ENCODE results near the gene CSNK2A2. TPM values are rescaled to one million over a fixed set of nuclear protein-coding genes. Genes with fewer than 3 reads are reported as not detected.

The CSNK2A2 gene
- total RNA-seq, 6 experiments from 2014 or later, result 24.4 to 29.5 (median 26.8) TPM

GRCh38 chr16:58154345-58154744 lies 43.6 kb downstream of the CSNK2A2 start:
- H3K36me3 ChIP-seq, result no peaks in the 10 kb centered on the region
- H3K27ac ChIP-seq, result no peak overlapping the region
- no peaks in the 10 kb centered on the region for H3K9me3 ChIP-seq
- no peak overlapping the region for H3K4me3 ChIP-seq
- no peaks in the 10 kb centered on the region for H3K4me1 ChIP-seq
- H3K27me3 ChIP-seq, result no peaks in the 10 kb centered on the region
- 95% methylated on average over 2 of the region's 2 CpGs for WGBS (ENCODE audit: insufficient coverage, low coverage, low lambda C conversion rate, missing lambda C conversion rate)
- ATAC-seq (no peak), DNase-seq (no peak)
- intact Hi-C loops (cut with DNase I), result no loop called here
- TF ChIP-seq CTCF (IDR thresholded peaks at IDR 0.05), result no peak

GRCh38 chr16:58152246-58152868 lies 45.5 kb downstream of the CSNK2A2 start:
- Histone ChIP-seq H3K4me3 (no peak overlapping the region), H3K27me3 (no peaks in the 10 kb centered on the region), H3K36me3 (no peaks in the 10 kb centered on the region), H3K9me3 (no peaks in the 10 kb centered on the region), H3K27ac (no peak overlapping the region), H3K4me1 (no peaks in the 10 kb centered on the region)
- 61% methylated on average over 7 of the region's 8 CpGs for WGBS (ENCODE audit: insufficient coverage, low coverage, low lambda C conversion rate, missing lambda C conversion rate)
- intact Hi-C loops (cut with DNase I), result no loop called here
- TF ChIP-seq POLR2A (IDR thresholded peaks at IDR 0.05) (no peak), CTCF (IDR thresholded peaks at IDR 0.05) (no peak)
- DNase-seq (no peak), ATAC-seq (no peak)

GRCh38 chr16:58148526-58148925 lies 49.4 kb downstream of the CSNK2A2 start:
- Histone ChIP-seq H3K36me3 (no peaks in the 10 kb centered on the region), H3K27me3 (no peaks in the 10 kb centered on the region), H3K9me3 (no peaks in the 10 kb centered on the region), H3K27ac (no peak overlapping the region), H3K4me1 (no peaks in the 10 kb centered on the region), H3K4me3 (no peak overlapping the region)
- TF ChIP-seq CTCF (IDR thresholded peaks at IDR 0.05) (no peak), POLR2A (IDR thresholded peaks at IDR 0.05) (no peak)
- intact Hi-C loops (cut with DNase I), result no loop called here
- ATAC-seq (no peak), DNase-seq (no peak)
- 83% methylated on average over 1 of the region's 1 CpG for WGBS (ENCODE audit: insufficient coverage, low coverage, low lambda C conversion rate, missing lambda C conversion rate)

- Histone ChIP-seq H3K9me3 (no peaks in the 10 kb centered on the region), H3K4me3 (no peak overlapping the region), H3K36me3 (no peaks in the 10 kb centered on the region), H3K27ac (no peak overlapping the region), H3K27me3 (no peaks in the 10 kb centered on the region), H3K4me1 (no peaks in the 10 kb centered on the region)
- ATAC-seq (no peak), DNase-seq (no peak)
- 88% methylated on average over 2 of the region's 2 CpGs for WGBS (ENCODE audit: insufficient coverage, low coverage, low lambda C conversion rate, missing lambda C conversion rate)
- TF ChIP-seq POLR2A (IDR thresholded peaks at IDR 0.05) (no peak), CTCF (IDR thresholded peaks at IDR 0.05) (no peak)
- intact Hi-C loops (cut with DNase I), result no loop called here
Measured at GRCh38 chr16:58148099-58148498, 49.8 kb downstream of the CSNK2A2 start.

GRCh38 chr16:58138852-58139251 lies 59.1 kb downstream of the CSNK2A2 start:
- Histone ChIP-seq H3K27ac (no peak overlapping the region), H3K36me3 (no peaks in the 10 kb centered on the region), H3K27me3 (no peaks in the 10 kb centered on the region), H3K4me1 (no peaks in the 10 kb centered on the region), H3K9me3 (no peaks in the 10 kb centered on the region), H3K4me3 (no peak overlapping the region)
- TF ChIP-seq CTCF (IDR thresholded peaks at IDR 0.05) (no peak), POLR2A (IDR thresholded peaks at IDR 0.05) (no peak)
- no peak for DNase-seq
- ATAC-seq, result no peak
- intact Hi-C loops (cut with DNase I), result no loop called here

Measured in right lobe of liver (tissue), 6 donors.